ENCODE data around the gene IL3.

DNA sequence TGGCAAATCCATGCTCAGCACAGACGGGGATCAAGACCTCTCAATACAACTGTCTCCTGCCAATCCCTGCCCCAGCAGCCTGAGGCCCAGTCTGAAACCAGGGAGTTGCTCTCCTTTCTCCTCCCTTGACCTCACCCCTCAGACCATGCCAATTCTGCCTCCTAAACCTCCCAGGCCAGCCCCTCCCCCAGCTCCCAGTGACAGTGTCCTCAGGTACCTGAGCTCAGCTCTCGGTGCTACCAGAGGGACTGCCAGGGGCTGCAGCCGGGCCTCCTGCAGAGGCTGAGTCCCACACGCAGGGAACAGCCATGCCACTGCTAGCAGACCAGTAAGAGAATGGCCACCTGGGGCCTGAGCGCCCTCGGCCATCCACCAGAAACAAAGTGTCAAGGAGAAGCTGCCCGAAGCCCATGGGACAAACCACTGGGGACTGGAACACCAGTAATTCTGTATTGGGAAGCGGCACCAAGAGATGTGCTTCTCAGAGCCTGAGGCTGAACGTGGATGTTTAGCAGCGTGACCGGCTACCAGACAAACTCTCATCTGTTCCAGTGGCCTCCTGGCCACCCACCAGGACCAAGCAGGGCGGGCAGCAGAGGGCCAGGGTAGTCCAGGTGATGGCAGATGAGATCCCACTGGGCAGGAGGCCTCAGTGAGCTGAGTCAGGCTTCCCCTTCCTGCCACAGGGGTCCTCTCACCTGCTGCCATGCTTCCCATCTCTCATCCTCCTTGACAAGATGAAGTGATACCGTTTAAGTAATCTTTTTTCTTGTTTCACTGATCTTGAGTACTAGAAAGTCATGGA lies 557 bp upstream of the IL3 start:
- TF ChIP-seq, protein P1, sequence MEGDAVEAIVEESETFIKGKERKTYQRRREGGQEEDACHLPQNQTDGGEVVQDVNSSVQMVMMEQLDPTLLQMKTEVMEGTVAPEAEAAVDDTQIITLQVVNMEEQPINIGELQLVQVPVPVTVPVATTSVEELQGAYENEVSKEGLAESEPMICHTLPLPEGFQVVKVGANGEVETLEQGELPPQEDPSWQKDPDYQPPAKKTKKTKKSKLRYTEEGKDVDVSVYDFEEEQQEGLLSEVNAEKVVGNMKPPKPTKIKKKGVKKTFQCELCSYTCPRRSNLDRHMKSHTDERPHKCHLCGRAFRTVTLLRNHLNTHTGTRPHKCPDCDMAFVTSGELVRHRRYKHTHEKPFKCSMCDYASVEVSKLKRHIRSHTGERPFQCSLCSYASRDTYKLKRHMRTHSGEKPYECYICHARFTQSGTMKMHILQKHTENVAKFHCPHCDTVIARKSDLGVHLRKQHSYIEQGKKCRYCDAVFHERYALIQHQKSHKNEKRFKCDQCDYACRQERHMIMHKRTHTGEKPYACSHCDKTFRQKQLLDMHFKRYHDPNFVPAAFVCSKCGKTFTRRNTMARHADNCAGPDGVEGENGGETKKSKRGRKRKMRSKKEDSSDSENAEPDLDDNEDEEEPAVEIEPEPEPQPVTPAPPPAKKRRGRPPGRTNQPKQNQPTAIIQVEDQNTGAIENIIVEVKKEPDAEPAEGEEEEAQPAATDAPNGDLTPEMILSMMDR (conservative IDR thresholded peaks at IDR 0.05; ENCODE audit: low read depth, low read length) = no peak
- TF ChIP-seq EZH2 (IDR thresholded peaks at IDR 0.05; ENCODE audit: borderline replicate concordance, low read depth, low read length, poor library complexity, severe bottlenecking) = no peak

All from A673 (cell line).